ENCODE results near the gene SLIT1. TPM values are rescaled to one million over a fixed set of nuclear protein-coding genes. Genes with fewer than 3 reads are reported as not detected.

SLIT1 gene
- total RNA-seq, 1 donor from 2014 or later: 0.23 TPM

DNA sequence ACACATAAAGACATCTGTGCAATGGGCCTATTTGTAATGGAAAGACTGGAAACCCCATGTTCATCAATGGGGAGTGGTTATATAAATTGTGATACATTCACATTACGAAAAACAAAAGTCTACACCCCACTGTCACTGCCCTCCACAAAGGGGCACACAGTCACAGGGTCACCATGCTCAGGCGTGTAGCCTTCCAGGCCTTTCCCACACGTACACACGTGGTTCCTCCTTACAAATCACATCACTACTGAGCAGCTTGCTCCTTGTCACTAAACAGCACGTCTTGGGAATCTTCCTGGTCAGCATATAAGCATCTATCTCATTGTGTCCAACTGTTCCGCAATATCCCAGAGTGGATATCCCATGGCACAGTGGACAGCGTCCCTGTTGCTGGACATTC lies 163.1 kb downstream of the SLIT1 start:
- no peak overlapping the region for H3K27ac ChIP-seq
- no peak overlapping the region for H3K4me3 ChIP-seq
- peaks cover 11% of the 10 kb centered on the region for H3K4me1 ChIP-seq
- H3K9me3 ChIP-seq: no peaks in the 10 kb centered on the region
- no peaks in the 10 kb centered on the region for H3K27me3 ChIP-seq
- H3K36me3 ChIP-seq: no peaks in the 10 kb centered on the region
- no peak for DNase-seq
- ATAC-seq: no peak
- intact Hi-C loops (cut with DNase I): no loop called here
- TF ChIP-seq CTCF (IDR thresholded peaks at IDR 0.05): no peak

GRCh38 chr10:97020452-97021400 lies 165.0 kb downstream of the SLIT1 start:
- no peak for TF ChIP-seq CTCF (IDR thresholded peaks at IDR 0.05)
- intact Hi-C loops (cut with DNase I): no loop called here
- Histone ChIP-seq H3K4me3 (no peak overlapping the region), H3K27me3 (no peaks in the 10 kb centered on the region), H3K9me3 (no peaks in the 10 kb centered on the region), H3K27ac (no peak overlapping the region), H3K4me1 (peaks cover 11% of the 10 kb centered on the region), H3K36me3 (no peaks in the 10 kb centered on the region)
- no peak for ATAC-seq
- DNase-seq: no peak

DNA sequence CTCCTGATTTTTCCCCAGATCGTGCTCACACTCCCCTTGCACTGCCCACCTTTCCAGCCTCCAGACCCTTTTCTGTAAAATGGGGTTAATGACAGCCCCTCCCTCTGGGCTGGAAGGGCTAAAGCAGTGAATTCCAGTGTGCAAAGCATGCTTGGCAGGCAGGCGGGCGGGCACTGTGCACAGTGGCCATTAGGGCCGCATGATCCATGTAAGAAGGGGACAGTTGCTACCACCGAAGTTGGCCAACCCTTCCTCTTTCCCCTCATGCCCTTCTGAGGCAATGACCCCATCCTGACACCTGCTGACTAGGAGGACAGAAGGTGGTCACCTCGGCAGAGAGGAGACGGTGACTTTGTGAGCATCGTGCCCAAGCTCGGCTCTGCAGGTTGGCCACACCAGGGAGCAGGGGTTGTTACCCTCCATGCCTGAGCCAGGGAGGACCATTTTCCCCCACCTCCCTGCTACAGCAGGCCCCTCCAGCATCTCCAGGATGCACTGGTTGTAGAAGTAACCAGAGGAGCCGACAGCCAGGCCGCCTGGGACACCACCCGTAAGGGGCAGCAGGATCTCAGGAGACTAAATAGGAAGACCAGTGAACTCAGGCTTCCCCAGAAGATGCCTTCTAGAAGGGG lies 166.4 kb downstream of the SLIT1 start:
- TF ChIP-seq CTCF (IDR thresholded peaks at IDR 0.05): no peak
- no peaks in the 10 kb centered on the region for H3K27me3 ChIP-seq
- intact Hi-C loops (cut with DNase I): no loop called here
- H3K4me3 ChIP-seq: no peak overlapping the region
- no peak for ATAC-seq
- no peaks in the 10 kb centered on the region for H3K36me3 ChIP-seq
- H3K4me1 ChIP-seq: peaks cover 10% of the 10 kb centered on the region
- no peak overlapping the region for H3K27ac ChIP-seq
- DNase-seq: peak; percentile 53
- H3K9me3 ChIP-seq: no peaks in the 10 kb centered on the region

DNA sequence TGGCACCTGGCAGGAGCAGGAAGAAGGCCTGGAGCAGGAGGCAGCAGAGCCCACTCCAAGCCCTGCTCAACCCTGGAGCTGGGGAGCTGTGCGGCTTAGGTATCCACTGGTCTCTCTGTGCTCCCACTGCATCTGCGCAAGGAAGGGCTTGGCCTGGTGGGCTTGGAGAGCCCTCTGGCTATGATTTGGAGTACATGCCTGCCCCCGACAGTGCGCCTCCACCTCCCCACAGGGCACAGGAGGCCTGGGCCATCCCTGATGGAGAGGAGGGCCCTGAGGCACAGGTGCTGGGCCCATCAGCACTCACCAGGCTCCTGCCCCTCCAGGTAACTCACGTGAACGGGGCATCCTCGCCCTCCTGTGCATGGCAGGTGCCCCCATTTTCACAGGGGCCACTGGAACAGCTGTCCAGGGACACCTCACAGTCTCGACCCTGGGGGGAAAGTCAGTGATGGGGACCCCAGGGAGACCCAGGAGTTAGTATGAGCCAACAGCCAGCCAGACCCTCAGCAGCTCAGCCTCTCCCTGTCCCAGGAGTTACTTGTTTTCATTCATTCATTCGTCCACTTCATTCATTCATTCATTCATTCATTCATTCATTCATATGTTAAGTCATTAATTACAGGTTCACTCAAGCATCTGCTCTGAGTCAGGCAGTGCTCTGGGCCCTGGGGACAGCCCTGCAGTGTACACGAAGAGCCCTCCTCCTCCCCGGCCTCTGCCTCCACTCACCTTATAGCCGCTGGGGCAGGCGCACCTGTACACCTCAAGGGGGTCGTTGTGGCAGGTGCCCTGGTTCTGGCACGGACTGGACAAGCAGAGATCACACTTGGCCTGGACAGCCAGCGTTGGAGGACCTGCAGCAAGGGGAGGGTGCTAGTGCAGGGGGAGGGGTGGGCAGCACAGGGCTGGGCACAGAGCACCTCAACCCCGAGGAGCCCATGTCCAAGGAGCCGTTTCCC lies 167.2 kb downstream of the SLIT1 start:
- TF ChIP-seq CTCF (IDR thresholded peaks at IDR 0.05): no peak
- no peaks in the 10 kb centered on the region for H3K9me3 ChIP-seq
- ATAC-seq (no peak), DNase-seq (no peak)
- intact Hi-C loops (cut with DNase I): no loop called here
- H3K27me3 ChIP-seq: no peaks in the 10 kb centered on the region
- no peak overlapping the region for H3K4me3 ChIP-seq
- H3K27ac ChIP-seq: no peak overlapping the region
- peaks cover 4% of the 10 kb centered on the region for H3K4me1 ChIP-seq
- no peaks in the 10 kb centered on the region for H3K36me3 ChIP-seq

DNA sequence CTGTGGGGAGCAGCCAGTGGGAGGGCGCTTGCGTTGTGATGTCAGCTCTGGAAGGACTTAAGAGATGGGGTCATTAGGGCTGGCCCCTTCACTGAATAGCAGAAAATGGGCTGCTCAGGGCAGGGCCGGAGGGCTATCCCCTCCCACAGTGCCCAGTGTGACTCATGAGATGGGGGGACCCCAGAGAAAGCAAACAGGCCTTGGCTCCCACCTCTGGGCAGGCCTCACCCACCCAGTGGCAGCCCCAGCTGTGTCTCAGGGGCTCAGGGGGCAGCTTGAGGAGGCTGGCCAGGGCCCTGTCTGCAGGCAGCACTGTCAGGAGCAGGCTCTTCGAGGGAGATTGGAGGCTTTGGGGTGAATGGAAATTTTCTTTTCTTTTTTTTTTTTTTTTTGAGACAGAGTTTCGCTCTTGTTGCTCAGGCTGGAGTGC lies 168.3 kb downstream of the SLIT1 start:
- intact Hi-C loops (cut with DNase I): no loop called here
- no peak for ATAC-seq

More for the DNA sequence above, 168.3 kb downstream of the SLIT1 start:
- Histone ChIP-seq H3K4me1 (peaks cover 4% of the 10 kb centered on the region), H3K27me3 (no peaks in the 10 kb centered on the region), H3K36me3 (no peaks in the 10 kb centered on the region), H3K4me3 (no peak overlapping the region), H3K9me3 (no peaks in the 10 kb centered on the region), H3K27ac (no peak overlapping the region)
- TF ChIP-seq CTCF (IDR thresholded peaks at IDR 0.05): no peak
- no peak for DNase-seq

Data from upper lobe of right lung (tissue), 1 donor.